Measurements from ENCODE around the gene TMEM74B.
"Not testable (repeated sequence)": the region's sequence is repeated elsewhere in the genome, so short reads cannot be mapped to it uniquely, and the experiment has no call there.

Gene TMEM74B

GRCh38 chr20:1177680-1178079, 7.1 kb downstream of the TMEM74B start:
- DNase-seq: no peak

GRCh38 chr20:1174787-1175186, 10.0 kb downstream of the TMEM74B start:
- DNase-seq: no peak

- DNase-seq: no peak
Observed at GRCh38 chr20:1173698-1174097, 11.1 kb downstream of the TMEM74B start.

GRCh38 chr20:1171461-1172093, 13.2 kb downstream of the TMEM74B start:
- no peak for DNase-seq

- no peak for DNase-seq
Observed at GRCh38 chr20:1169224-1169623, 15.6 kb downstream of the TMEM74B start.

GRCh38 chr20:1166948-1167720, 17.6 kb downstream of the TMEM74B start:
- DNase-seq: no peak

GRCh38 chr20:1165941-1166340, 18.8 kb downstream of the TMEM74B start:
- no peak for DNase-seq

- DNase-seq: no peak
Observed at GRCh38 chr20:1165521-1165920, 19.3 kb downstream of the TMEM74B start.

- no peak for DNase-seq
Observed at GRCh38 chr20:1164871-1165270, 19.9 kb downstream of the TMEM74B start.

- no peak for DNase-seq
Observed at GRCh38 chr20:1163653-1164052, 21.1 kb downstream of the TMEM74B start.

GRCh38 chr20:1163105-1163504, 21.7 kb downstream of the TMEM74B start:
- no peak for DNase-seq

GRCh38 chr20:1160991-1161390, 23.8 kb downstream of the TMEM74B start:
- no peak for DNase-seq

GRCh38 chr20:1160496-1160895, 24.3 kb downstream of the TMEM74B start:
- no peak for DNase-seq

GRCh38 chr20:1155342-1155741, 29.4 kb downstream of the TMEM74B start:
- DNase-seq: no peak

- DNase-seq: no peak
Observed at GRCh38 chr20:1154691-1155090, 30.1 kb downstream of the TMEM74B start.

- DNase-seq: no peak
Observed at GRCh38 chr20:1154226-1154625, 30.6 kb downstream of the TMEM74B start.

GRCh38 chr20:1150968-1151367, 33.8 kb downstream of the TMEM74B start:
- DNase-seq: no peak

GRCh38 chr20:1150218-1150617, 34.6 kb downstream of the TMEM74B start:
- no peak for DNase-seq

GRCh38 chr20:1149812-1150211, 35.0 kb downstream of the TMEM74B start:
- not testable (repeated sequence) for DNase-seq

- DNase-seq: no peak
Observed at GRCh38 chr20:1146957-1147356, 37.8 kb downstream of the TMEM74B start.

- no peak for DNase-seq
Observed at GRCh38 chr20:1144401-1145172, 40.2 kb downstream of the TMEM74B start.

GRCh38 chr20:1137236-1137635, 47.5 kb downstream of the TMEM74B start:
- no peak for DNase-seq

GRCh38 chr20:1134836-1135235, 49.9 kb downstream of the TMEM74B start:
- DNase-seq: no peak

- no peak for DNase-seq
Observed at GRCh38 chr20:1134355-1134754, 50.4 kb downstream of the TMEM74B start.

Data from NCI-H774 (cell line).